Lung (tissue), 12 donors: ENCODE results near the gene ST3GAL3. TPM values are rescaled to one million over a fixed set of nuclear protein-coding genes. Genes with fewer than 3 reads are reported as not detected.

ENCODE experiments used
- ATAC-seq: fragments of 200-7000 bp; cut with Tn5 transposase; one replicate; pipeline ENCODE4 v1.9.1; 2020; ENCODE audit warnings: moderate number of reproducible peaks; ENCODE audit not compliant: insufficient read depth, low FRiP score
- DNase-seq, 3 donors: peaks; one replicate each; pipeline ENCODE4 v3.0.0-alpha.2; 2013 to 2017
- H3K27ac ChIP-seq, 2 donors: one replicate each; pipeline ENCODE4 v1.5.1; 2013; ENCODE audit warnings: mild to moderate bottlenecking in 2 of 2, moderate library complexity in 2 of 2, control low read depth in 1 of 2, inconsistent platforms in 1 of 2, low read depth in 1 of 2, low read length in 1 of 2
- H3K27me3 ChIP-seq, 3 donors: one replicate each; pipeline ENCODE4 v1.5.1; 2013; ENCODE audit warnings: low read length in 2 of 3; ENCODE audit not compliant: control insufficient read depth in 3 of 3, insufficient read depth in 3 of 3
- H3K36me3 ChIP-seq, 4 donors: one replicate each; pipeline ENCODE4 v1.5.1; 2013; ENCODE audit warnings: low read length in 4 of 4, mild to moderate bottlenecking in 1 of 4, moderate library complexity in 1 of 4; ENCODE audit not compliant: control insufficient read depth in 4 of 4, insufficient read depth in 4 of 4
- H3K4me1 ChIP-seq, 5 donors: one replicate each; pipeline ENCODE4 v1.5.1; 2013; ENCODE audit warnings: low read length in 5 of 5, mild to moderate bottlenecking in 2 of 5, moderate library complexity in 1 of 5; ENCODE audit not compliant: control insufficient read depth in 5 of 5, insufficient read depth in 5 of 5
- H3K4me3 ChIP-seq: one replicate; pipeline ENCODE4 v1.5.1; 2013; ENCODE audit warnings: mild to moderate bottlenecking, control low read depth, moderate library complexity
- H3K9ac ChIP-seq, 2 donors: one replicate each; pipeline ENCODE4 v1.5.1; 2013; ENCODE audit warnings: low read length in 2 of 2, control low read depth in 1 of 2; ENCODE audit not compliant: insufficient read depth in 1 of 2
- H3K9me3 ChIP-seq, 4 donors: one replicate each; pipeline ENCODE4 v1.5.1; 2013; ENCODE audit warnings: low read length in 3 of 4, mild to moderate bottlenecking in 1 of 4, moderate library complexity in 1 of 4; ENCODE audit not compliant: control insufficient read depth in 4 of 4, insufficient read depth in 3 of 4
- WGBS, 2 donors: extraction: QIAGEN DNeasy Blood & Tissue Kit; methylation state at CpG; one replicate each; pipeline ENCODE4 v1.1.7; 2013; 5-methylcytosine and 5-hydroxymethylcytosine counted together
- polyA plus RNA-seq, 2 donors: library from polyadenylated mRNA; stranded (reverse); fragments of 200-250 nt; gene quantifications; one replicate each; pipeline ENCODE4 v1.2.1, GENCODE V29; 2013
- total RNA-seq, 2 donors: library from RNA; depleted of rRNA in 1 of 2; stranded (reverse); fragments of >200 nt in 1 of 2; gene quantifications; one replicate each; pipeline ENCODE4 v1.2.1, GENCODE V29; 2014 to 2021
- TF ChIP-seq, protein P1 (sequence below): IDR thresholded peaks from 2 replicates; pipeline ENCODE4 v1.5.1; 2012; ENCODE audit warnings: mild to moderate bottlenecking; ENCODE audit errors: control extremely low read depth, extremely low read depth
- donor health status: control.
- donor health status: control.
- donor health status: Bipolar disorder and iron deficiency.
- donor health status: healthy.
- donor health status: DM: yes; HTN: yes; CAD: no.

ST3GAL3 gene
- total and polyA plus RNA-seq, 4 donors, result 8.4 to 28.0 (median 17.1) TPM

DNA sequence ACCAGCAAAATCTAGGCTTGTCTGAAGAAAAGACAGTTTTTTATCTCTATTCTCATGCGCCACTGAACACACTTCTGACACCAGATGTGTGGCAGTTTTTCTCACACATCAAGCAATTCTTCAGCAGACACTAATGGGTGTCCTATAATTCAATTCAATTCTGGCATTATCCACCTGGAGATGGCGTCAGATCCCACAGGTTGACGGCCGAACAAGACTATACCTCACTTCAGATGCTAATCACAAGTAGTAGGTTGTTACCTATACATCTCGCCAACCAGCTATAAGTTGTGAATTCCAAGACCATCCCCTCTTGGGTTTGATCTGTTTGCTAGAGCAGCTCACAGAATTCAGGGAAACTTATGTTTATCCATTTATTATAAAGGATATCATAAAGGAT, 136.3 kb downstream of the ST3GAL3 start:
- TF ChIP-seq, protein P1, sequence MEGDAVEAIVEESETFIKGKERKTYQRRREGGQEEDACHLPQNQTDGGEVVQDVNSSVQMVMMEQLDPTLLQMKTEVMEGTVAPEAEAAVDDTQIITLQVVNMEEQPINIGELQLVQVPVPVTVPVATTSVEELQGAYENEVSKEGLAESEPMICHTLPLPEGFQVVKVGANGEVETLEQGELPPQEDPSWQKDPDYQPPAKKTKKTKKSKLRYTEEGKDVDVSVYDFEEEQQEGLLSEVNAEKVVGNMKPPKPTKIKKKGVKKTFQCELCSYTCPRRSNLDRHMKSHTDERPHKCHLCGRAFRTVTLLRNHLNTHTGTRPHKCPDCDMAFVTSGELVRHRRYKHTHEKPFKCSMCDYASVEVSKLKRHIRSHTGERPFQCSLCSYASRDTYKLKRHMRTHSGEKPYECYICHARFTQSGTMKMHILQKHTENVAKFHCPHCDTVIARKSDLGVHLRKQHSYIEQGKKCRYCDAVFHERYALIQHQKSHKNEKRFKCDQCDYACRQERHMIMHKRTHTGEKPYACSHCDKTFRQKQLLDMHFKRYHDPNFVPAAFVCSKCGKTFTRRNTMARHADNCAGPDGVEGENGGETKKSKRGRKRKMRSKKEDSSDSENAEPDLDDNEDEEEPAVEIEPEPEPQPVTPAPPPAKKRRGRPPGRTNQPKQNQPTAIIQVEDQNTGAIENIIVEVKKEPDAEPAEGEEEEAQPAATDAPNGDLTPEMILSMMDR, result no peak
- no peaks in the 10 kb centered on the region for H3K27me3 ChIP-seq
- WGBS, 2 donors, result 94 to 96% methylated on average over 5 of the region's 5 CpGs
- peaks cover 0 to 9% (median 1%) of the 10 kb centered on the region in 4 donors for H3K9me3 ChIP-seq
- peaks cover 2 to 3% (median 3%) of the 10 kb centered on the region in 4 donors for H3K36me3 ChIP-seq
- H3K4me3 ChIP-seq, result no peak overlapping the region
- no peak for ATAC-seq
- H3K27ac ChIP-seq, result no peak overlapping the region
- peaks cover 0 to 2% (median 0%) of the 10 kb centered on the region in 5 donors for H3K4me1 ChIP-seq
- DNase-seq, result no peak
- no peak overlapping the region for H3K9ac ChIP-seq

DNA sequence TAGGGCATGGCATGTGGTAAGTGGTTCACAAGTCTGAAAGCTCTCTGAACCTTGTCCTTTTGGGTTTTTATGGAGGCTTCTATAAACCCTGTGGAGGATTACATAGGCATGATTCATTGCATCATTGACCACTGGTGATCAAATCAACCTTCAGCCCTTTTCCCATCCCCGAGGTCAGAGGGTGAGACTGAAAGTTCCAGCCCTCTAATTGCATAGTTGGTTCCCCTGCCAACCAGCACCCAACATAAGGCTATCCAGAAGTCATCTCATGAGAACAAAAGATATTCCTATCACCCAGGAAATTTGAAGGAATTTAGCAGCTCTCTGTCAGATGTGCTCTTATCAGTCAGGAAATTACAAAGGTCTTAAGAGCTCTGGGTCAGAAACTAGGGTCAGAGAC, 136.8 kb downstream of the ST3GAL3 start:
- no peaks in the 10 kb centered on the region for H3K27me3 ChIP-seq
- TF ChIP-seq, protein P1, result no peak
- peaks cover 0 to 9% (median 1%) of the 10 kb centered on the region in 4 donors for H3K9me3 ChIP-seq
- peaks cover 0 to 2% (median 0%) of the 10 kb centered on the region in 5 donors for H3K4me1 ChIP-seq
- H3K9ac ChIP-seq, result no peak overlapping the region
- ATAC-seq (no peak), DNase-seq (no peak)
- H3K4me3 ChIP-seq, result no peak overlapping the region
- no peak overlapping the region for H3K27ac ChIP-seq
- WGBS, 2 donors, result 78% methylated on average over 1 of the region's 1 CpG
- peaks cover 2 to 3% (median 3%) of the 10 kb centered on the region in 4 donors for H3K36me3 ChIP-seq

DNA sequence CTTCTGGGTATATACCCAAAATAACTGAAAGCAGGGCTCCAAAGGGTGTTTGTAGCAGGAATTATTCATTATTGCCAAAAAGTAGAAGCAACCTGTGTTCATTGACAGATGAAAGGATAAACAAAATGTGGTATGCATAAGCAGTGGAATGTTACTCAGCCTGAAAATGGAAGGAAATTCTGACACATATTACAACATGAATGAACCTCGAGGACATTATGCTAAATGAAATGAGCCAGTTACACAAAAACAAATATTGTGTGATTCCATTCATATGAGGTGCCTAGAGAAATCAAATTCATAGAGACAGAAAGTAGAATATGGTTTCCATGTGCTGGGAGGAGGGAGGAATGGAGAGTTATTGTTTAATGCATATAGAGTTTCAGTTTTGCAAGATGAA, 140.0 kb downstream of the ST3GAL3 start:
- ATAC-seq (no peak), DNase-seq (no peak)
- Histone ChIP-seq H3K36me3 (peaks cover 0 to 3% (median 1%) of the 10 kb centered on the region in 4 donors), H3K4me1 (peaks cover 0 to 3% (median 0%) of the 10 kb centered on the region in 5 donors), H3K9me3 (peaks cover 0 to 6% (median 0%) of the 10 kb centered on the region in 4 donors), H3K27me3 (no peaks in the 10 kb centered on the region), H3K9ac (no peak overlapping the region), H3K4me3 (no peak overlapping the region), H3K27ac (no peak overlapping the region)
- TF ChIP-seq, protein P1, result no peak
- 29 to 47% methylated on average over 1 of the region's 1 CpG for WGBS, 2 donors

DNA sequence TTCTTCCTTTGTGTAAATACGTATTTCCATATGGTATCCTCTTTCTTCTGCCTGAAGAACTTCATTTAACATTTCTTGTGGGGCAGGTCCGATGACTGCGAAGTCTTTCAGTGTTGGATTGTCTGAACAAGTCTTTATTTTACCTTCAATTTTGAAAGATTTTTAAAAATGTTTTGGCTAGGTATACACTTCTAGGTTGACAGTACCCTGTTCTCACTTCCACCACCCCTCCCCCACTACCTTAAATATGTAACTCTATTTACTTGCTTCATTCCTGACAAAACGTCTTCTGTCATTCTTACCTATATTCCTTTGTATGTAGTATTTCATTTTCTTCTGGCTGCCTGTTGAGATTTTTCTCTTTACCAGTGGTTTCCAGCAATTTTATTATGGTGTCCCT, 140.5 kb downstream of the ST3GAL3 start:
- Histone ChIP-seq H3K4me1 (peaks cover 0 to 9% (median under 1%) of the 10 kb centered on the region in 5 donors), H3K4me3 (no peak overlapping the region), H3K9me3 (peaks cover 0 to 4% (median 0%) of the 10 kb centered on the region in 4 donors), H3K9ac (no peak overlapping the region), H3K36me3 (peaks cover 0 to 3% (median 1%) of the 10 kb centered on the region in 4 donors), H3K27ac (no peak overlapping the region), H3K27me3 (no peaks in the 10 kb centered on the region)
- no peak for ATAC-seq
- no peak for DNase-seq
- 85 to 86% methylated on average over 4 of the region's 4 CpGs for WGBS, 2 donors
- TF ChIP-seq, protein P1, result no peak
